ENCODE data around the gene SYNE2. TPM values are rescaled to one million over a fixed set of nuclear protein-coding genes. Genes with fewer than 3 reads are reported as not detected.

Gene SYNE2
- total RNA-seq, 1 experiment from 2014 or later = 67.4 TPM

GRCh38 chr14:64227856-64228255, 375.1 kb downstream of the SYNE2 start:
- intact Hi-C loops (cut with micrococcal nuclease) = no loop called here
- CTCF ChIA-PET = interaction anchor here (0.5 to 2.4 kb wide), 2 partner anchors 75 to 116 kb away, joined by 6 to 8 read pairs; no protein-coding TSS in a partner anchor

GRCh38 chr14:64229489-64229888, 376.7 kb downstream of the SYNE2 start:
- ChIA-PET CTCF (interaction anchor here (0.6 to 1.3 kb wide), 3 partner anchors 31 to 219 kb away, joined by 3 to 4 read pairs (median 4); no protein-coding TSS in a partner anchor), POLR2A (no interaction called here)
- Mint-ChIP-seq H3K36me3 (ENCODE audit: insufficient read depth, unreplicated experiment) (peaks cover 60% of the 10 kb centered on the region), H3K27me3 (ENCODE audit: insufficient read depth, unreplicated experiment) (no peaks in the 10 kb centered on the region), H3K4me3 (ENCODE audit: unreplicated experiment) (no peak overlapping the region), H3K4me1 (ENCODE audit: insufficient read depth, unreplicated experiment) (peaks cover 12% of the 10 kb centered on the region), H3K27ac (ENCODE audit: low read depth, unreplicated experiment) (no peak overlapping the region), H3K9me3 (ENCODE audit: unreplicated experiment) (no peaks in the 10 kb centered on the region)
- DNase-seq (ENCODE audit: unreplicated experiment) = no peak
- TF ChIP-seq, protein P1, sequence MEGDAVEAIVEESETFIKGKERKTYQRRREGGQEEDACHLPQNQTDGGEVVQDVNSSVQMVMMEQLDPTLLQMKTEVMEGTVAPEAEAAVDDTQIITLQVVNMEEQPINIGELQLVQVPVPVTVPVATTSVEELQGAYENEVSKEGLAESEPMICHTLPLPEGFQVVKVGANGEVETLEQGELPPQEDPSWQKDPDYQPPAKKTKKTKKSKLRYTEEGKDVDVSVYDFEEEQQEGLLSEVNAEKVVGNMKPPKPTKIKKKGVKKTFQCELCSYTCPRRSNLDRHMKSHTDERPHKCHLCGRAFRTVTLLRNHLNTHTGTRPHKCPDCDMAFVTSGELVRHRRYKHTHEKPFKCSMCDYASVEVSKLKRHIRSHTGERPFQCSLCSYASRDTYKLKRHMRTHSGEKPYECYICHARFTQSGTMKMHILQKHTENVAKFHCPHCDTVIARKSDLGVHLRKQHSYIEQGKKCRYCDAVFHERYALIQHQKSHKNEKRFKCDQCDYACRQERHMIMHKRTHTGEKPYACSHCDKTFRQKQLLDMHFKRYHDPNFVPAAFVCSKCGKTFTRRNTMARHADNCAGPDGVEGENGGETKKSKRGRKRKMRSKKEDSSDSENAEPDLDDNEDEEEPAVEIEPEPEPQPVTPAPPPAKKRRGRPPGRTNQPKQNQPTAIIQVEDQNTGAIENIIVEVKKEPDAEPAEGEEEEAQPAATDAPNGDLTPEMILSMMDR (IDR thresholded peaks at IDR 0.05; ENCODE audit: unreplicated experiment) = no peak
- no TSS peak for BruUV-seq (replicated peaks)
- intact Hi-C loops (cut with micrococcal nuclease) = no loop called here

More at GRCh38 chr14:64227856-64228255, 375.1 kb downstream of the SYNE2 start:
- BruUV-seq (replicated peaks) = no TSS peak
- H3K4me1 Mint-ChIP-seq (ENCODE audit: insufficient read depth, unreplicated experiment) = peaks cover 9% of the 10 kb centered on the region
- no peaks in the 10 kb centered on the region for H3K9me3 Mint-ChIP-seq (ENCODE audit: unreplicated experiment)
- TF ChIP-seq, protein P1 (IDR thresholded peaks at IDR 0.05; ENCODE audit: unreplicated experiment) = no peak
- no peaks in the 10 kb centered on the region for H3K27me3 Mint-ChIP-seq (ENCODE audit: insufficient read depth, unreplicated experiment)
- H3K4me3 Mint-ChIP-seq (ENCODE audit: unreplicated experiment) = no peak overlapping the region
- DNase-seq (ENCODE audit: unreplicated experiment) = no peak
- H3K36me3 Mint-ChIP-seq (ENCODE audit: insufficient read depth, unreplicated experiment) = peaks cover 76% of the 10 kb centered on the region
- POLR2A ChIA-PET = no interaction called here
- H3K27ac Mint-ChIP-seq (ENCODE audit: low read depth, unreplicated experiment) = no peak overlapping the region

- BruUV-seq (replicated peaks) = no TSS peak
- H3K36me3 Mint-ChIP-seq (ENCODE audit: insufficient read depth, unreplicated experiment) = peaks cover 38% of the 10 kb centered on the region
- ChIA-PET CTCF (interaction anchor here (0.7 kb wide), 1 partner anchor 71 kb away, joined by 3 read pairs; no protein-coding TSS in a partner anchor), POLR2A (no interaction called here)
- DNase-seq (ENCODE audit: unreplicated experiment) = peak; percentile 69
- intact Hi-C loops (cut with micrococcal nuclease) = loop anchor here (10.0 kb wide), 1 partner anchor 63 kb away; the partner anchor contains the start of gene ESR2
- no peaks in the 10 kb centered on the region for H3K27me3 Mint-ChIP-seq (ENCODE audit: insufficient read depth, unreplicated experiment)
- H3K4me1 Mint-ChIP-seq (ENCODE audit: insufficient read depth, unreplicated experiment) = peaks cover 18% of the 10 kb centered on the region
- no peaks in the 10 kb centered on the region for H3K9me3 Mint-ChIP-seq (ENCODE audit: unreplicated experiment)
- H3K4me3 Mint-ChIP-seq (ENCODE audit: unreplicated experiment) = no peak overlapping the region
- peak overlapping the region; percentile 61 for H3K27ac Mint-ChIP-seq (ENCODE audit: low read depth, unreplicated experiment)
- TF ChIP-seq, protein P1 (IDR thresholded peaks at IDR 0.05; ENCODE audit: unreplicated experiment) = no peak
Observed at GRCh38 chr14:64232095-64232838, 379.5 kb downstream of the SYNE2 start.

DNA sequence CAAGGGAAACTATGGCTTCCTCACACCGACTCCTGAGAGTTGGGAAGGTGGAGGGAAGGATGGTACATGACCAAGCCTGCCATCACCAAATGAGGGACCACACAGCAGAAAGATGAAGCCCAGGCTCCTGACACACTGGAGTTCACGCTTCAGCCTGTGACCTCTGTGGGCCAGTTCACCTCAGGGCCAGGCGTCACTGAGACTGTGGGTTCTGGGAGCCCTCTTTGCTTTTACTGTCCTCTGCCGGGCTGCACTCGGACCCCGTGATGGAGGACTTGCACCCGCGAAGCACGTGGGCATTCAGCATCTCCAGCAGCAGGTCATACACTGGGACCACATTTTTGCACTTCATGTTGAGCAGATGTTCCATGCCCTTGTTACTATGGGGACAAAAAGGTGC, 380.1 kb downstream of the SYNE2 start:
- intact Hi-C loops (cut with micrococcal nuclease) = loop anchor here (10.0 kb wide), 1 partner anchor 62 kb away; the partner anchor contains the start of gene ESR2
- H3K27ac Mint-ChIP-seq (ENCODE audit: low read depth, unreplicated experiment) = peak overlapping the region; percentile 61
- H3K36me3 Mint-ChIP-seq (ENCODE audit: insufficient read depth, unreplicated experiment) = peaks cover 34% of the 10 kb centered on the region
- H3K27me3 Mint-ChIP-seq (ENCODE audit: insufficient read depth, unreplicated experiment) = no peaks in the 10 kb centered on the region
- H3K9me3 Mint-ChIP-seq (ENCODE audit: unreplicated experiment) = no peaks in the 10 kb centered on the region
- H3K4me1 Mint-ChIP-seq (ENCODE audit: insufficient read depth, unreplicated experiment) = peaks cover 18% of the 10 kb centered on the region
- H3K4me3 Mint-ChIP-seq (ENCODE audit: unreplicated experiment) = no peak overlapping the region
- POLR2A ChIA-PET = no interaction called here
- BruUV-seq (replicated peaks) = no TSS peak
- CTCF ChIA-PET = no interaction called here
- TF ChIP-seq, protein P1 (IDR thresholded peaks at IDR 0.05; ENCODE audit: unreplicated experiment) = no peak
- no peak for DNase-seq (ENCODE audit: unreplicated experiment)

Data from MCF 10A (cell line).